Right lobe of liver (tissue), 6 donors: ENCODE measurements around the gene KLF18. TPM values are rescaled to one million over a fixed set of nuclear protein-coding genes. Genes with fewer than 3 reads are reported as not detected.

ENCODE experiments used
- ATAC-seq, 4 donors: fragments of 200-7000 bp; cut with Tn5 transposase; one replicate each; pipeline ENCODE4 v1.9.1; 2020; ENCODE audit warnings: mild to moderate bottlenecking in 4 of 4, moderate library complexity in 4 of 4
- DNase-seq, 3 donors: peaks; one replicate each; pipeline ENCODE4 v3.0.0-alpha.2; 2020
- H3K27ac ChIP-seq, 3 donors: fragments of 200-600 bp; one replicate each; pipeline ENCODE4 v1.8.0; 2022
- H3K27me3 ChIP-seq, 2 donors: fragments of 200-600 bp; one replicate each; pipeline ENCODE4 v1.8.0; 2022
- H3K36me3 ChIP-seq, 4 donors: fragments of 200-600 bp; sonication (generic) in 1 of 4; one replicate each; pipeline versions ENCODE4 v1.5.1 to v1.8.0; 2017 to 2022; ENCODE audit warnings: control low read depth in 1 of 4
- H3K4me1 ChIP-seq, 4 donors: fragments of 200-600 bp; sonication (generic) in 1 of 4; one replicate each; pipeline versions ENCODE4 v1.5.1 to v1.8.0; 2017 to 2022; ENCODE audit warnings: control low read depth in 1 of 4
- H3K4me3 ChIP-seq, 3 donors: fragments of 200-600 bp; one replicate each; pipeline ENCODE4 v1.8.0; 2022
- H3K9me3 ChIP-seq, 4 donors: fragments of 200-600 bp; sonication (generic) in 1 of 4; one replicate each; pipeline versions ENCODE4 v1.5.1 to v1.8.0; 2017 to 2022; ENCODE audit warnings: control low read depth in 1 of 4
- CTCF ChIP-seq, 4 donors: fragments of 200-600 bp in 3 of 4; fragments of 450-650 bp in 1 of 4; IDR thresholded peaks; one replicate each; pipeline versions ENCODE4 v1.5.1 to v1.8.0; 2016 to 2022; ENCODE audit warnings: antibody characterized with exemption in 4 of 4, mild to moderate bottlenecking in 2 of 4
- POLR2A ChIP-seq: fragments of 450-650 bp; IDR thresholded peaks from one replicate; pipeline ENCODE4 v1.6.1; 2017; ENCODE audit warnings: antibody characterized with exemption, mild to moderate bottlenecking
- whole genome bisulfite sequencing: methylation state at CpG from one replicate; pipeline ENCODE4 v1.1.6; 2018; ENCODE audit warnings: low coverage, low lambda C conversion rate; ENCODE audit not compliant: insufficient coverage; ENCODE audit errors: missing lambda C conversion rate; 5-methylcytosine and 5-hydroxymethylcytosine counted together
- intact Hi-C, 2 donors: fragments of 100-400 bp; cut with DNase I; formaldehyde crosslinking; loops; one replicate each; pipeline versions ENCODE4 v1.11.2 to v1.14.1; 2022
- total RNA-seq, 6 experiments: library from RNA; depleted of rRNA in 2 of 6; stranded (reverse); fragments of >200 nt in 2 of 6; fragmentation: NEBNext Ultra II Directional in 3 of 6; extraction: Animal tissue kit (Norgen Biotek cat#: 25700) in 3 of 6; gene quantifications; one replicate each; pipeline versions ENCODE4 v1.1.0 to v1.2.4, GENCODE V29; 2016 to 2023
- donor health status: DM: no; HTN: yes; CAD: no.
- donor health status: DM: no; HTN: no; CAD: no.
- donor health status: DM: no; HTN: no; CAD: no.
- donor health status: DM: no; HTN: yes; CAD: no.
- donor health status: DM: no; HTN: yes; CAD: no.

Gene KLF18
- total RNA-seq, 6 experiments from 2014 or later: not detected

GRCh38 chr1:44158871-44159270 is 17.4 kb upstream of the KLF18 start:
- Histone ChIP-seq H3K36me3 (no peaks in the 10 kb centered on the region), H3K4me3 (no peak overlapping the region), H3K27ac (no peak overlapping the region), H3K27me3 (no peaks in the 10 kb centered on the region), H3K4me1 (no peaks in the 10 kb centered on the region), H3K9me3 (peaks cover 0 to 6% (median 0%) of the 10 kb centered on the region in 4 donors)
- ATAC-seq (no peak), DNase-seq (no peak)
- no peak for TF ChIP-seq CTCF (IDR thresholded peaks at IDR 0.05)
- TF ChIP-seq POLR2A: no peak
- intact Hi-C loops: no loop called here

GRCh38 chr1:44157903-44158302 is 16.5 kb upstream of the KLF18 start:
- Histone ChIP-seq H3K27ac (no peak overlapping the region), H3K9me3 (peaks cover 0 to 6% (median 0%) of the 10 kb centered on the region in 4 donors), H3K27me3 (no peaks in the 10 kb centered on the region), H3K4me3 (no peak overlapping the region), H3K4me1 (no peaks in the 10 kb centered on the region), H3K36me3 (no peaks in the 10 kb centered on the region)
- ATAC-seq (no peak), DNase-seq (no peak)
- 82% methylated on average over 1 of the region's 1 CpG for WGBS
- intact Hi-C loops: no loop called here
- TF ChIP-seq CTCF (IDR thresholded peaks at IDR 0.05) (no peak), POLR2A (no peak)

GRCh38 chr1:44154049-44154448 is 12.6 kb upstream of the KLF18 start:
- DNase-seq (no peak), ATAC-seq (no peak)
- 76% methylated on average over 3 of the region's 3 CpGs for WGBS
- TF ChIP-seq POLR2A: no peak
- TF ChIP-seq CTCF (IDR thresholded peaks at IDR 0.05): no peak
- Histone ChIP-seq H3K9me3 (no peaks in the 10 kb centered on the region), H3K4me3 (no peak overlapping the region), H3K27me3 (no peaks in the 10 kb centered on the region), H3K4me1 (no peaks in the 10 kb centered on the region), H3K27ac (no peak overlapping the region), H3K36me3 (no peaks in the 10 kb centered on the region)
- intact Hi-C loops: no loop called here

- WGBS: 68% methylated on average over 1 of the region's 1 CpG
- TF ChIP-seq CTCF (IDR thresholded peaks at IDR 0.05) (no peak), POLR2A (no peak)
- Histone ChIP-seq H3K9me3 (no peaks in the 10 kb centered on the region), H3K27me3 (no peaks in the 10 kb centered on the region), H3K36me3 (no peaks in the 10 kb centered on the region), H3K27ac (no peak overlapping the region), H3K4me1 (no peaks in the 10 kb centered on the region), H3K4me3 (no peak overlapping the region)
- no peak for ATAC-seq
- no peak for DNase-seq
- intact Hi-C loops: no loop called here
Measured at GRCh38 chr1:44152692-44153091, 11.3 kb upstream of the KLF18 start.

- intact Hi-C loops: no loop called here
Measured at GRCh38 chr1:44151808-44152207, 10.4 kb upstream of the KLF18 start.

More at GRCh38 chr1:44151808-44152207, 10.4 kb upstream of the KLF18 start:
- Histone ChIP-seq H3K4me1 (no peaks in the 10 kb centered on the region), H3K9me3 (no peaks in the 10 kb centered on the region), H3K27ac (no peak overlapping the region), H3K27me3 (no peaks in the 10 kb centered on the region), H3K4me3 (no peak overlapping the region), H3K36me3 (no peaks in the 10 kb centered on the region)
- TF ChIP-seq CTCF (IDR thresholded peaks at IDR 0.05): no peak
- TF ChIP-seq POLR2A: no peak
- ATAC-seq (no peak), DNase-seq (no peak)
- WGBS: 23% methylated on average over 1 of the region's 1 CpG
